Muscle layer of duodenum (tissue), 2 donors: ENCODE results near the gene TIMM17B.

ENCODE experiments used
- H3K27ac ChIP-seq: one replicate; pipeline ENCODE4 v1.7.0; 2013; ENCODE audit warnings: mild to moderate bottlenecking, low read length
- H3K27me3 ChIP-seq: one replicate; pipeline ENCODE4 v1.7.0; 2013; ENCODE audit warnings: low read depth, mild to moderate bottlenecking, control low read depth, low read length
- H3K36me3 ChIP-seq, 2 donors: one replicate each; pipeline ENCODE4 v1.7.0; 2013; ENCODE audit warnings: low read length in 2 of 2, control low read depth in 1 of 2, mild to moderate bottlenecking in 1 of 2; ENCODE audit not compliant: insufficient read depth in 2 of 2, control insufficient read depth in 1 of 2
- H3K4me1 ChIP-seq, 2 donors: one replicate each; pipeline ENCODE4 v1.7.0; 2013; ENCODE audit warnings: low read length in 2 of 2, mild to moderate bottlenecking in 2 of 2, control low read depth in 1 of 2, moderate library complexity in 1 of 2; ENCODE audit not compliant: insufficient read depth in 2 of 2, control insufficient read depth in 1 of 2
- H3K4me3 ChIP-seq, 2 donors: one replicate each; pipeline ENCODE4 v1.7.0; 2013; ENCODE audit warnings: low read length in 2 of 2, low read depth in 1 of 2, mild to moderate bottlenecking in 1 of 2
- H3K9me3 ChIP-seq, 2 donors: one replicate each; pipeline ENCODE4 v1.7.0; 2013; ENCODE audit warnings: low read length in 2 of 2, control low read depth in 1 of 2, mild to moderate bottlenecking in 1 of 2; ENCODE audit not compliant: control insufficient read depth in 1 of 2
- donor health status: healthy.

The TIMM17B gene

GRCh38 chrX:48934581-48935300 is 37.2 kb upstream of the TIMM17B start:
- peaks cover 14 to 19% of the 10 kb centered on the region in 2 donors for H3K36me3 ChIP-seq
- peaks cover 0 to 15% of the 10 kb centered on the region in 2 donors for H3K4me1 ChIP-seq

DNA sequence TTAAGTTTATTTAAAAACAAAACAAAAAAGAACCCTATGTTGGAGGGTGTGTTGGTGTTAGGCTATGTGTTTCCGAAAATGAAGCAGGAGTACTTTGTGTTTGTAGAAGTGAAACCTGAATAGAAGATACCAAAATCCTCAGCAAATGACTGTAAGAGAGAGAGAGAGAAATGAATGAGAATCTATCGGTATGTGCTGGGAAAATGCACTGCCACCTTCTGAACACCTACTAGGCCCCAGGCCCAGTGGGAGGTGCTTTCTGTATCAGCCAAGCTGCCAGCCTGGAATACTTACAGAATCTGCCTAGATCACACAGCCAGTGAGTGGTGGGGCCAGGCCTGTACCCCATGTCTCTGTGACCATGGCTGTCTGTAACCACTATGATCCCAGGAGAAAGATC is 36.2 kb upstream of the TIMM17B start:
- no peaks in the 10 kb centered on the region for H3K27me3 ChIP-seq
- no peak overlapping the region for H3K4me3 ChIP-seq
- H3K9me3 ChIP-seq, result no peaks in the 10 kb centered on the region
- H3K27ac ChIP-seq, result no peak overlapping the region
- peaks cover 0 to 10% of the 10 kb centered on the region in 2 donors for H3K4me1 ChIP-seq
- peaks cover 14 to 19% of the 10 kb centered on the region in 2 donors for H3K36me3 ChIP-seq

More at GRCh38 chrX:48934581-48935300, 37.2 kb upstream of the TIMM17B start:
- Histone ChIP-seq H3K9me3 (no peaks in the 10 kb centered on the region), H3K4me3 (no peak overlapping the region), H3K27ac (no peak overlapping the region), H3K27me3 (no peaks in the 10 kb centered on the region)

DNA sequence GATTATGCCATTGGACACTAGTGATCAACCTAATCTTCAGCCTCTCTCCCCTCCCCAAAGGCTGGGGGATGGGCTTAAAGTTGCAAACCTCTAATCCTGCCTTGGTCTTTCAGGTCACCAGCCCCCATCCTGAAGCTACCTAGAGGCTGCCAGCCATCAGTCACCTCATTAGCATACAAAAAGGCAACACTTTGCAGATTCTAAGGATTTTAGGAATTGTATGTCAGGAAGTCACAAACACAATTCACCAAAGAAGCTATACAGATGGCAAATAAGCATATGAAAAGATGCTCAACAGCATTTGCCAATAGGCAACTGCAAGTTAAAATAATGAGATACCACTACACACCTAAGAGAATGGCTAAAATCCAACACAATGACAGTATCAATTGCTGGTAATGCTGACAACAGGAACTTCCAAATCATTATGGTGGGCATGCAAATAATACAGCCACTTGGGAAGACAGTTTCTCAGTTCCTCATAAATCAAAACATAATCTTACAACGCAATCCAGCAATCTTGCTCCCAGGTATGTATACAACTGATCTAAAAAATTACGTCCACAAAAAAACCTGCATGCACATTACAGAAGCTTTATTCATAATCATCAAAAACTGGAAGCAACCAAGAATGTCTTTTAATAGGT is 30.3 kb upstream of the TIMM17B start:
- Histone ChIP-seq H3K27me3 (no peaks in the 10 kb centered on the region), H3K9me3 (no peaks in the 10 kb centered on the region), H3K36me3 (peaks cover 19 to 28% of the 10 kb centered on the region in 2 donors), H3K4me3 (no peak overlapping the region), H3K27ac (no peak overlapping the region), H3K4me1 (no peaks in the 10 kb centered on the region)

DNA sequence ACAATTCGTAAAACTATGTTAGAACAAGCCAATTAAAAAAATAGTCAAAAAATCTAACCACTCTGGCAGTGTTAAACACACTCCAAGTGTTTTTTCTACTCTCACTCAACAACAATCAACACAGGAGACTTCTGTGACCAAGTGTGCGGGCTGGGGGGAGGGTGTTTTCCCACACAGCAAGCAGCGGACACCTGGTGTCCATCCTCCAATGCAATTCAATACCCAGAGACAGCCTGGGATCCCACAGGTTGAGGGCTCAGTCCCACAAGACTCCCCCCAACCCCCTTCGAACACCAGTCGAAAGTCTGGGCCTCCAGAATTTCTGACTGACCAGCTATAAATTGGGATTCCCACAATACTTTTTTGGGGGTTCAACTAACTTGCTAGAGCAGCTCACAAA is 29.6 kb upstream of the TIMM17B start:
- H3K36me3 ChIP-seq, result peaks cover 25 to 28% of the 10 kb centered on the region in 2 donors
- no peaks in the 10 kb centered on the region for H3K9me3 ChIP-seq
- no peaks in the 10 kb centered on the region for H3K4me1 ChIP-seq
- no peaks in the 10 kb centered on the region for H3K27me3 ChIP-seq
- H3K4me3 ChIP-seq, result no peak overlapping the region
- H3K27ac ChIP-seq, result no peak overlapping the region

DNA sequence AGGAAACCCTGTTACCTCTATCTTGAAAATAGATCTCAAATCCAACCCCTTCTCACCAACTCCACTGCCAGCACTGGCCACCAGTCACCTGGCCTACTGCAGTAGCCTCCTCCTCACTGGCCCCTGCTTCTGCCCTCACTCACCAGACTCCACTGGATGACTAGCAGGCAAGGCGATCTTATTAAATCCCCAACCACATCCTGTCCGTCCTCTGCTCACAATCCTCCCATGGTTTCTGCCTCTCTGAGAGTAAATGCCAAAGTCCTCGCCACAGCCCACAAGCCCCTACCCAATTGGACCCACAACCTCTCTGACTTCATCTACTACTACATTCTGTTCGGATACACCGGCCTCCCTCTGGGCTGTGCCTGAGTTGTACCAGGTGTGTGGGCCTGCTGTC is 26.7 kb upstream of the TIMM17B start:
- no peak overlapping the region for H3K4me3 ChIP-seq
- peaks cover 24 to 25% of the 10 kb centered on the region in 2 donors for H3K36me3 ChIP-seq
- H3K4me1 ChIP-seq, result peaks cover 0 to 5% of the 10 kb centered on the region in 2 donors
- no peaks in the 10 kb centered on the region for H3K9me3 ChIP-seq
- H3K27ac ChIP-seq, result no peak overlapping the region
- H3K27me3 ChIP-seq, result no peaks in the 10 kb centered on the region

- Histone ChIP-seq H3K4me3 (no peak overlapping the region), H3K9me3 (no peaks in the 10 kb centered on the region), H3K27me3 (no peaks in the 10 kb centered on the region), H3K27ac (no peak overlapping the region), H3K4me1 (peaks cover 0 to 5% of the 10 kb centered on the region in 2 donors), H3K36me3 (peaks cover 24 to 25% of the 10 kb centered on the region in 2 donors)
Observed at GRCh38 chrX:48923771-48924170, 26.2 kb upstream of the TIMM17B start.

DNA sequence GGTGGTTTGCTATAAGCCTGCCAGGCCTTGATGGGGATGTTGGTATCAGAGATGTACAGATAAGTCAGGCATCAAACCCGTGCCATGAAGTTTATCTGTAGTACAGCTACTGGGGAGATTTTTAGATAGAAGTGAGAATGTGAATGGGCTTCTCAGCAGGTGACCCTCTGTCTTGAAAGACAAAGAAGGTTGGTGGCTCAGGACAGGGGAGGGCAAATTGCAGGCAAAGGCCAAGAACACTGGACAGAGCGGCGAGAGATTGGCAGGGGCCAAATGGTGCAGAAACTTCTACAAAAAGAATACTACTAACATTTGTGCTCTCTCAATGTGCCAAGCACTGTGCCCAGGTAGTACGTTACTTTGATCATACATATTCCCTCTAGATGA is 23.1 kb upstream of the TIMM17B start:
- Histone ChIP-seq H3K4me3 (no peak overlapping the region), H3K36me3 (peaks cover 20 to 25% of the 10 kb centered on the region in 2 donors), H3K9me3 (no peaks in the 10 kb centered on the region), H3K27ac (no peak overlapping the region), H3K27me3 (no peaks in the 10 kb centered on the region), H3K4me1 (peaks cover 0 to 8% of the 10 kb centered on the region in 2 donors)

DNA sequence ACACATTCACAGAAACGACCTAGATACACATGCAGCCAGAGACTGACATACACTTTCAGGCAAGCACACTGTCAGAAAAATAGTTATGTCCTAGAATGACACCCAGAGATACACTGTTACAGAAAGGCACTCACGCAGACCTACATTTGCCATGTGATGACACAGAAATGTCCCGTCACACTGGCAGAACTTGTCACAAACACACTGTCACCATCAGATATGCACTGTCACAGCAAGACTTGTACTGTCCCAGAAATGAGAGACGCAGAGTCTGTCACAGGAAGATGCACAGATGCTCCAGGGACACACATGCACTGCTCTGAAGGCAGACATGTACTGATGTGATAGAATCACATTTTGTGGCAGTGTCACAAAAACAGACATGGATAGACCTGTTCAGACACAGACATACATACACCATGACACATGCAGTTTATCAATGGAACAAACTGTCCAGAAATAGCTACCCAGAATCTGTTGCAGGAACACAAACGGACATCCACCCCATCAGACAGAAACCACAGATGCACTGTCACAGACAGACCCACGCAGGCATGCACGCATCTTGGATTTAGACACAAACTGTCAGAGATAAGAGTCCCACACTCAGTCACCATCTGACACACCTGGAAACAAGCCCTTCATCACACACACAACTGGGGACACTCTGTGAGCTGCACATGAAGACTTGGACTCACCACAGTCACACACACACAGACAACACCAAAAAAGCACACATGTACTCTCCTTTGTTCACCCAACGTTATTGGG is 22.6 kb upstream of the TIMM17B start:
- peaks cover 14 to 25% of the 10 kb centered on the region in 2 donors for H3K36me3 ChIP-seq
- H3K4me3 ChIP-seq, result peak overlapping the region in 1 of 2 donors; percentile 37
- peak overlapping the region; percentile 45 for H3K27ac ChIP-seq
- H3K4me1 ChIP-seq, result peaks cover 0 to 8% of the 10 kb centered on the region in 2 donors
- H3K9me3 ChIP-seq, result no peaks in the 10 kb centered on the region
- no peaks in the 10 kb centered on the region for H3K27me3 ChIP-seq

DNA sequence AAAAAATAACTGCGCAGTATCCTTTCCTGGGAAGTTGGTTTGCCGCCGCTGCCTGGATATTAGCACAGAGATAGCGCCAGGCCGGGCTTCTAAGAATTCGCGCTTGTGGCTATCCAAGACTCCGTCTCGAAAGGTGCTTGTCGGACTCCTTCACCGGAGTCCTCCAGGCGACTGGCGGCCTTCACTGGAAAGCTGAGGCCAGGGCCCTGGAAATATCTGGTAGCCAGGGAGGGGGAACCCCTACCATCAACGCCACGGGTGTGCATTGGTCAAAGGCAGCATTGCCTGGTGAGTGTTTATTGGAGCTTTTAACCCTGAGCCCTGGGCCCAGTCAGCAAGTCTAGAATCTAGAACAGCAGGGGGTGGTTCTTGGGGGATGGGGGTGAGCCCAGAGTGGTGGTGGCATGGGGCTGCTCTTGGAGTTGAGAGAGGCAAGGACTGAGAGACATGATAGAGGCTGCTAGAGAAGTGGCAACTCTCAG is 21.8 kb upstream of the TIMM17B start:
- Histone ChIP-seq H3K9me3 (no peaks in the 10 kb centered on the region), H3K36me3 (peaks cover 17 to 22% of the 10 kb centered on the region in 2 donors), H3K4me1 (peaks cover 0 to 8% of the 10 kb centered on the region in 2 donors), H3K27ac (peak overlapping the region; percentile 45), H3K4me3 (peak overlapping the region; percentile 37 to 66), H3K27me3 (no peaks in the 10 kb centered on the region)

GRCh38 chrX:48918643-48919340 is 21.2 kb upstream of the TIMM17B start, which contains the start of gene PIM2:
TSS of gene PIM2 (minus strand) at chrX:48919024. CDS start at chrX:48918834, 190 bp downstream.
- peaks cover 0 to 8% of the 10 kb centered on the region in 2 donors for H3K4me1 ChIP-seq
- peaks cover 12 to 23% of the 10 kb centered on the region in 2 donors for H3K36me3 ChIP-seq
- no peaks in the 10 kb centered on the region for H3K9me3 ChIP-seq
- H3K4me3 ChIP-seq, result peak within 1 kb of the TSS; percentile 48 to 66
- no peaks in the 10 kb centered on the region for H3K27me3 ChIP-seq
- peak within 1 kb of the TSS; percentile 45 for H3K27ac ChIP-seq
